ENCODE results near the gene SSU72. TPM values are rescaled to one million over a fixed set of nuclear protein-coding genes. Genes with fewer than 3 reads are reported as not detected.
A peak's percentile ranks its signal among the peaks of the same experiment; 100 is the strongest.

The SSU72 gene
- polyA plus RNA-seq, 1 donor from 2014 or later: 56.2 TPM

- Histone ChIP-seq H3K27ac (ENCODE audit: low read length) (no peak overlapping the region), H3K9ac (ENCODE audit: low read length) (no peak overlapping the region), H3K79me2 (replicated peaks; ENCODE audit: insufficient read depth, low read length) (peaks cover 13% of the 10 kb centered on the region), H3K27me3 (ENCODE audit: insufficient read depth, low read depth, low read length) (no peaks in the 10 kb centered on the region), H2AFZ (ENCODE audit: low read depth, low read length) (no peak overlapping the region), H4K20me1 (ENCODE audit: insufficient read depth) (no peaks in the 10 kb centered on the region), H3K9me2 (ENCODE audit: insufficient read depth, low read length) (no peaks in the 10 kb centered on the region), H3K36me3 (ENCODE audit: insufficient read depth, low read length) (no peaks in the 10 kb centered on the region), H3K4me2 (ENCODE audit: low read length) (no peak overlapping the region), H3K9me3 (ENCODE audit: low read length) (no peaks in the 10 kb centered on the region), H3F3A (ENCODE audit: insufficient read depth, low read length, poor library complexity, severe bottlenecking) (no peaks in the 10 kb centered on the region), H3K4me3 (ENCODE audit: low read length) (peak overlapping the region; percentile 100)
- TF ChIP-seq TAF1 (IDR thresholded peaks at IDR 0.05; ENCODE audit: low read depth) (no peak), SMC3 (conservative IDR thresholded peaks at IDR 0.05; ENCODE audit: poor library complexity) (no peak), RAD21 (conservative IDR thresholded peaks at IDR 0.05) (no peak), CTCF (IDR thresholded peaks at IDR 0.05; ENCODE audit: poor library complexity, severe bottlenecking) (no peak), POLR2AphosphoS5 (IDR thresholded peaks at IDR 0.05) (no peak)
Observed at GRCh38 chr1:1617516-1617915, 42.9 kb upstream of the SSU72 start.

- no peak overlapping the region for H2AFZ ChIP-seq (ENCODE audit: low read depth, low read length)
- TF ChIP-seq SMC3 (conservative IDR thresholded peaks at IDR 0.05; ENCODE audit: poor library complexity) (no peak), CTCF (IDR thresholded peaks at IDR 0.05; ENCODE audit: poor library complexity, severe bottlenecking) (no peak), REST (IDR thresholded peaks at IDR 0.05; ENCODE audit: borderline replicate concordance) (no peak), EZH2 (IDR thresholded peaks at IDR 0.05; ENCODE audit: borderline replicate concordance, insufficient read depth, low read length, poor library complexity, severe bottlenecking) (no peak), EP300 (conservative IDR thresholded peaks at IDR 0.05; ENCODE audit: poor library complexity, severe bottlenecking) (no peak), TAF1 (IDR thresholded peaks at IDR 0.05; ENCODE audit: low read depth) (no peak), POLR2AphosphoS5 (IDR thresholded peaks at IDR 0.05) (no peak), MXI1 (conservative IDR thresholded peaks at IDR 0.05; ENCODE audit: poor library complexity, severe bottlenecking) (no peak), RAD21 (conservative IDR thresholded peaks at IDR 0.05) (no peak)
- H4K20me1 ChIP-seq (ENCODE audit: insufficient read depth): no peaks in the 10 kb centered on the region
- H3K79me2 ChIP-seq (replicated peaks; ENCODE audit: insufficient read depth, low read length): peaks cover 13% of the 10 kb centered on the region
- no peaks in the 10 kb centered on the region for H3K36me3 ChIP-seq (ENCODE audit: insufficient read depth, low read length)
- no peak overlapping the region for H3K27ac ChIP-seq (ENCODE audit: low read length)
- no peaks in the 10 kb centered on the region for H3K9me2 ChIP-seq (ENCODE audit: insufficient read depth, low read length)
- H3K4me3 ChIP-seq (ENCODE audit: low read length): peak overlapping the region; percentile 100
- H3K27me3 ChIP-seq (ENCODE audit: insufficient read depth, low read depth, low read length): no peaks in the 10 kb centered on the region
- peak overlapping the region; percentile 94 for H3K4me2 ChIP-seq (ENCODE audit: low read length)
- H3K9me3 ChIP-seq (ENCODE audit: low read length): no peaks in the 10 kb centered on the region
- peak overlapping the region; percentile 99 for H3K9ac ChIP-seq (ENCODE audit: low read length)
- H3F3A ChIP-seq (ENCODE audit: insufficient read depth, low read length, poor library complexity, severe bottlenecking): no peaks in the 10 kb centered on the region
Observed at GRCh38 chr1:1616838-1617237, 42.2 kb upstream of the SSU72 start.

Data from neural cell (in vitro differentiated cells).